ENCODE measurements around the gene MIER2. TPM values are rescaled to one million over a fixed set of nuclear protein-coding genes. Genes with fewer than 3 reads are reported as not detected.

Gene MIER2
- total RNA-seq, 1 experiment from 2014 or later = not detected

- peak; percentile 6 for DNase-seq
- no peaks in the 10 kb centered on the region for H3K4me1 ChIP-seq (ENCODE audit: insufficient read depth, low read length)
These were observed 29.7 kb upstream of the MIER2 start for GRCh38 chr19:374183-374885.

GRCh38 chr19:373391-374182, 29.0 kb upstream of the MIER2 start:
- no peak for DNase-seq
- Histone ChIP-seq H3K4me2 (ENCODE audit: low read length) (no peak overlapping the region), H3K4me1 (ENCODE audit: insufficient read depth, low read length) (no peaks in the 10 kb centered on the region), H3K9me3 (ENCODE audit: low read length) (no peaks in the 10 kb centered on the region), H3K27me3 (ENCODE audit: low read length) (0 out of 2 replicates have a peak, but pooled peaks cover 15% of the 10 kb centered on the region), H3F3A (ENCODE audit: low read length, unreplicated experiment) (no peaks in the 10 kb centered on the region), H3K36me3 (ENCODE audit: low read depth, low read length) (no peaks in the 10 kb centered on the region), H3K79me2 (ENCODE audit: low read length) (no peaks in the 10 kb centered on the region), H3K9me2 (replicated peaks; ENCODE audit: low read length) (no peaks in the 10 kb centered on the region), H4K20me1 (ENCODE audit: low read length) (no peaks in the 10 kb centered on the region), H3K27ac (ENCODE audit: low read length) (no peak overlapping the region), H2AFZ (ENCODE audit: low read length) (no peak overlapping the region), H3K4me3 (ENCODE audit: low read length) (no peak overlapping the region), H3K9ac (ENCODE audit: low read length) (no peak overlapping the region)
- TF ChIP-seq CTCF (conservative IDR thresholded peaks at IDR 0.05; ENCODE audit: low read depth, low read length) (no peak), EZH2 (IDR thresholded peaks at IDR 0.05; ENCODE audit: low read length, unreplicated experiment) (no peak), EZH2phosphoT487 (IDR thresholded peaks at IDR 0.05; ENCODE audit: borderline replicate concordance, low read length) (no peak)
- ATAC-seq = no peak
- intact Hi-C loops (cut with micrococcal nuclease) = no loop called here
- ChIA-PET CTCF (no interaction called here), POLR2A (ENCODE audit: unreplicated experiment) (no interaction called here)
- no TSS peak for BruUV-seq (replicated peaks)

More at GRCh38 chr19:374183-374885, 29.7 kb upstream of the MIER2 start:
- H3K79me2 ChIP-seq (ENCODE audit: low read length) = no peaks in the 10 kb centered on the region
- no peak for ATAC-seq
- no TSS peak for BruUV-seq (replicated peaks)
- no peak for TF ChIP-seq EZH2 (IDR thresholded peaks at IDR 0.05; ENCODE audit: low read length, unreplicated experiment)
- no peak for TF ChIP-seq CTCF (conservative IDR thresholded peaks at IDR 0.05; ENCODE audit: low read depth, low read length)
- TF ChIP-seq EZH2phosphoT487 (IDR thresholded peaks at IDR 0.05; ENCODE audit: borderline replicate concordance, low read length) = no peak
- H3K9me3 ChIP-seq (ENCODE audit: low read length) = no peaks in the 10 kb centered on the region
- H3K9ac ChIP-seq (ENCODE audit: low read length) = no peak overlapping the region
- no peaks in the 10 kb centered on the region for H3F3A ChIP-seq (ENCODE audit: low read length, unreplicated experiment)
- H3K27me3 ChIP-seq (ENCODE audit: low read length) = 0 out of 2 replicates have a peak, but pooled peaks cover 15% of the 10 kb centered on the region
- H4K20me1 ChIP-seq (ENCODE audit: low read length) = no peaks in the 10 kb centered on the region
- ChIA-PET POLR2A (ENCODE audit: unreplicated experiment) (no interaction called here), CTCF (no interaction called here)
- no peaks in the 10 kb centered on the region for H3K36me3 ChIP-seq (ENCODE audit: low read depth, low read length)
- no peak overlapping the region for H3K4me2 ChIP-seq (ENCODE audit: low read length)
- no peak overlapping the region for H2AFZ ChIP-seq (ENCODE audit: low read length)
- no peak overlapping the region for H3K4me3 ChIP-seq (ENCODE audit: low read length)
- no peak overlapping the region for H3K27ac ChIP-seq (ENCODE audit: low read length)
- intact Hi-C loops (cut with micrococcal nuclease) = no loop called here
- no peaks in the 10 kb centered on the region for H3K9me2 ChIP-seq (replicated peaks; ENCODE audit: low read length)
